Measurements from ENCODE around the gene IL36A. TPM values are rescaled to one million over a fixed set of nuclear protein-coding genes. Genes with fewer than 3 reads are reported as not detected.

Gene IL36A
- total RNA-seq, 2 experiments from 2014 or later, result not detected

- H3K9me2 ChIP-seq (ENCODE audit: insufficient read depth, low read length), result no peaks in the 10 kb centered on the region
- H3K4me1 ChIP-seq (ENCODE audit: insufficient read depth, low read length, poor library complexity, severe bottlenecking), result no peaks in the 10 kb centered on the region
- H3K79me2 ChIP-seq (ENCODE audit: insufficient read depth, low read depth, low read length), result no peaks in the 10 kb centered on the region
- BruUV-seq (replicated peaks), result no TSS peak
- no peak overlapping the region for H2AFZ ChIP-seq (ENCODE audit: low read length)
- CTCF ChIA-PET (ENCODE audit: unreplicated experiment), result no interaction called here
- no peak overlapping the region for H3K27ac ChIP-seq (ENCODE audit: low read depth, low read length, poor library complexity, severe bottlenecking)
- TF ChIP-seq CTCF (conservative IDR thresholded peaks at IDR 0.05; ENCODE audit: low read length), result no peak
- no peak for TF ChIP-seq EZH2phosphoT487 (IDR thresholded peaks at IDR 0.05; ENCODE audit: borderline replicate concordance, low read depth, low read length)
- no peaks in the 10 kb centered on the region for H3K9me3 ChIP-seq (ENCODE audit: low read length)
- POLR2A ChIA-PET, result no interaction called here
- intact Hi-C loops (cut with micrococcal nuclease; ENCODE audit: unreplicated experiment), result no loop called here
- no peak overlapping the region for H3K4me2 ChIP-seq (ENCODE audit: low read length)
- no peaks in the 10 kb centered on the region for H4K20me1 ChIP-seq (ENCODE audit: insufficient read depth, low read length)
- DNase-seq (ENCODE audit: low spot score), result no peak
- H3K4me3 ChIP-seq (ENCODE audit: low read depth, low read length, poor library complexity, severe bottlenecking), result no peak overlapping the region
- no peaks in the 10 kb centered on the region for H3K36me3 ChIP-seq (ENCODE audit: insufficient read depth, low read length)
Observed at GRCh38 chr2:113007250-113007649, 2.0 kb downstream of the IL36A start.

GRCh38 chr2:113009622-113010021 lies 4.4 kb downstream of the IL36A start:
- Histone ChIP-seq H4K20me1 (ENCODE audit: insufficient read depth, low read length) (no peaks in the 10 kb centered on the region), H3K9me3 (ENCODE audit: low read length) (no peaks in the 10 kb centered on the region), H3K36me3 (ENCODE audit: insufficient read depth, low read length) (no peaks in the 10 kb centered on the region), H3K79me2 (ENCODE audit: insufficient read depth, low read depth, low read length) (no peaks in the 10 kb centered on the region), H3K4me1 (ENCODE audit: insufficient read depth, low read length, poor library complexity, severe bottlenecking) (no peaks in the 10 kb centered on the region), H3K9me2 (ENCODE audit: insufficient read depth, low read length) (no peaks in the 10 kb centered on the region), H2AFZ (ENCODE audit: low read length) (no peak overlapping the region), H3K27ac (ENCODE audit: low read depth, low read length, poor library complexity, severe bottlenecking) (no peak overlapping the region), H3K4me3 (ENCODE audit: low read depth, low read length, poor library complexity, severe bottlenecking) (no peak overlapping the region), H3K4me2 (ENCODE audit: low read length) (no peak overlapping the region)
- intact Hi-C loops (cut with micrococcal nuclease; ENCODE audit: unreplicated experiment), result no loop called here
- DNase-seq (ENCODE audit: low spot score), result no peak
- ChIA-PET CTCF (ENCODE audit: unreplicated experiment) (no interaction called here), POLR2A (no interaction called here)
- no TSS peak for BruUV-seq (replicated peaks)
- no peak for TF ChIP-seq EZH2phosphoT487 (IDR thresholded peaks at IDR 0.05; ENCODE audit: borderline replicate concordance, low read depth, low read length)
- no peak for TF ChIP-seq CTCF (conservative IDR thresholded peaks at IDR 0.05; ENCODE audit: low read length)

- no TSS peak for BruUV-seq (replicated peaks)
- Histone ChIP-seq H3K36me3 (ENCODE audit: insufficient read depth, low read length) (no peaks in the 10 kb centered on the region), H3K79me2 (ENCODE audit: insufficient read depth, low read depth, low read length) (no peaks in the 10 kb centered on the region), H3K9me2 (ENCODE audit: insufficient read depth, low read length) (no peaks in the 10 kb centered on the region), H3K9me3 (ENCODE audit: low read length) (no peaks in the 10 kb centered on the region), H3K27ac (ENCODE audit: low read depth, low read length, poor library complexity, severe bottlenecking) (no peak overlapping the region), H3K4me1 (ENCODE audit: insufficient read depth, low read length, poor library complexity, severe bottlenecking) (no peaks in the 10 kb centered on the region), H2AFZ (ENCODE audit: low read length) (no peak overlapping the region), H3K4me3 (ENCODE audit: low read depth, low read length, poor library complexity, severe bottlenecking) (no peak overlapping the region), H4K20me1 (ENCODE audit: insufficient read depth, low read length) (no peaks in the 10 kb centered on the region), H3K4me2 (ENCODE audit: low read length) (no peak overlapping the region)
- ChIA-PET POLR2A (no interaction called here), CTCF (ENCODE audit: unreplicated experiment) (no interaction called here)
- DNase-seq (ENCODE audit: low spot score), result no peak
- intact Hi-C loops (cut with micrococcal nuclease; ENCODE audit: unreplicated experiment), result no loop called here
- no peak for TF ChIP-seq EZH2phosphoT487 (IDR thresholded peaks at IDR 0.05; ENCODE audit: borderline replicate concordance, low read depth, low read length)
- no peak for TF ChIP-seq CTCF (conservative IDR thresholded peaks at IDR 0.05; ENCODE audit: low read length)
Observed at GRCh38 chr2:113010088-113010487, 4.8 kb downstream of the IL36A start.
